IMR-90 (cell line): ENCODE data around the gene ARHGEF16. TPM values are rescaled to one million over a fixed set of nuclear protein-coding genes. Genes with fewer than 3 reads are reported as not detected.

ENCODE experiments used
- ATAC-seq: fragments of 200-7000 bp; cut with Tn5 transposase; 2 replicates; pipeline ENCODE4 v1.9.1; 2020; ENCODE audit warnings: low read depth, mild to moderate bottlenecking, moderate library complexity
- BruUV-seq: library from RNA; stranded (reverse); fragments of 400-500 nt; replicated peaks from 2 replicates; lab custom pipeline; 2021; lab: Mats Ljungman, UMichigan
- CTCF ChIA-PET: fragments of 300-600 bp; formaldehyde crosslinking; extraction: SDS; loops from one replicate; lab custom pipeline; 2021; ENCODE audit warnings: antibody characterized with exemption; lab: Yijun Ruan, JAX
- POLR2A ChIA-PET: fragments of 300-600 bp; sonication (Branson Sonifier 250); formaldehyde crosslinking; loops from one replicate; lab custom pipeline; 2022; ENCODE audit warnings: antibody characterized with exemption; ENCODE audit not compliant: unreplicated experiment; lab: Charles Lee
- DNase-seq: peaks from one replicate; pipeline ENCODE4 v3.0.0; 2013
- H2AFZ ChIP-seq: replicated peaks from 2 replicates; pipeline ENCODE3; 2013; ENCODE audit warnings: low read length, mild to moderate bottlenecking; ENCODE audit not compliant: poor library complexity
- H2AK5ac ChIP-seq: 2 replicates; pipeline ENCODE4 v1.6.1; 2013; ENCODE audit warnings: low read depth, low read length, inconsistent platforms
- H2AK9ac ChIP-seq: replicated peaks from 2 replicates; pipeline ENCODE3; 2013; ENCODE audit warnings: mild to moderate bottlenecking, low read depth, low read length, moderate library complexity; ENCODE audit not compliant: poor library complexity
- H2BK120ac ChIP-seq: 2 replicates; pipeline ENCODE4 v1.6.1; 2013; ENCODE audit warnings: low read depth, low read length, inconsistent platforms
- H2BK15ac ChIP-seq: 3 replicates; pipeline ENCODE4 v1.6.1; 2013; ENCODE audit warnings: low read depth, low read length, inconsistent platforms
- H2BK20ac ChIP-seq: 2 replicates; pipeline ENCODE4 v1.6.1; 2013; ENCODE audit warnings: low read depth, mild to moderate bottlenecking, inconsistent platforms, low read length, moderate library complexity
- H2BK5ac ChIP-seq: 2 replicates; pipeline ENCODE4 v1.6.1; 2013; ENCODE audit warnings: mild to moderate bottlenecking, low read depth, low read length, inconsistent platforms; ENCODE audit not compliant: poor library complexity, severe bottlenecking
- H3K14ac ChIP-seq: replicated peaks from 2 replicates; pipeline ENCODE4 v1.6.1; 2013; ENCODE audit warnings: low read depth, low read length, inconsistent platforms
- H3K18ac ChIP-seq: 2 replicates; pipeline ENCODE4 v1.6.1; 2013; ENCODE audit warnings: low read depth, low read length, control low read depth
- H3K23ac ChIP-seq: 2 replicates; pipeline ENCODE4 v1.6.1; 2013; ENCODE audit warnings: low read depth, low read length, inconsistent platforms
- H3K27ac ChIP-seq: 2 replicates; pipeline ENCODE4 v1.5.1; 2013; ENCODE audit warnings: mild to moderate bottlenecking, control low read depth, low read length; ENCODE audit not compliant: insufficient read depth
- H3K27me3 ChIP-seq: 2 replicates; pipeline ENCODE4 v1.6.1; 2013; ENCODE audit warnings: low read length; ENCODE audit not compliant: control insufficient read depth, insufficient read depth
- H3K36me3 ChIP-seq: 2 replicates; pipeline ENCODE4 v1.6.1; 2013; ENCODE audit warnings: low read length, mixed read lengths; ENCODE audit not compliant: control insufficient read depth, insufficient read depth
- H3K4ac ChIP-seq: 2 replicates; pipeline ENCODE4 v1.6.1; 2013; ENCODE audit warnings: low read depth, low read length, inconsistent platforms
- H3K4me1 ChIP-seq: 2 replicates; pipeline ENCODE4 v1.6.1; 2013; ENCODE audit warnings: low read length, mixed read lengths; ENCODE audit not compliant: control insufficient read depth, insufficient read depth
- H3K4me2 ChIP-seq: 2 replicates; pipeline ENCODE4 v1.6.1; 2013; ENCODE audit warnings: low read depth, mild to moderate bottlenecking, control low read depth, low read length, moderate library complexity
- H3K4me3 ChIP-seq: 2 replicates; pipeline ENCODE4 v1.5.1; 2013; ENCODE audit warnings: low read depth, mild to moderate bottlenecking, control low read depth, low read length, moderate library complexity; ENCODE audit not compliant: insufficient read depth
- H3K56ac ChIP-seq: 2 replicates; pipeline ENCODE4 v1.6.1; 2013; ENCODE audit warnings: low read length, inconsistent platforms; ENCODE audit not compliant: insufficient read depth; ENCODE audit errors: extremely low read depth
- H3K79me1 ChIP-seq, 2 experiments: 2 replicates each; pipeline ENCODE4 v1.6.1; 2013; ENCODE audit warnings: low read length in 2 of 2, inconsistent platforms in 1 of 2, low read depth in 1 of 2
- H3K9ac ChIP-seq: 2 replicates; pipeline ENCODE4 v1.6.1; 2013; ENCODE audit warnings: low read depth, low read length, control low read depth
- H3K9me1 ChIP-seq: 2 replicates; pipeline ENCODE4 v1.6.1; 2013; ENCODE audit warnings: low read length, inconsistent platforms; ENCODE audit not compliant: insufficient read depth
- H3K9me3 ChIP-seq: 2 replicates; pipeline ENCODE4 v1.6.1; 2013; ENCODE audit warnings: low read length; ENCODE audit not compliant: control insufficient read depth, insufficient read depth
- H4K20me1 ChIP-seq: 2 replicates; pipeline ENCODE4 v1.6.1; 2013; ENCODE audit warnings: low read length, inconsistent platforms; ENCODE audit not compliant: insufficient read depth
- H4K5ac ChIP-seq: 2 replicates; pipeline ENCODE4 v1.6.1; 2013; ENCODE audit warnings: mild to moderate bottlenecking, low read depth, low read length, control low read depth
- H4K8ac ChIP-seq, 2 experiments: 2 replicates each; pipeline ENCODE4 v1.6.1; 2013; ENCODE audit warnings: low read depth in 2 of 2, low read length in 2 of 2, control low read depth in 1 of 2, inconsistent platforms in 1 of 2
- H4K91ac ChIP-seq: 2 replicates; pipeline ENCODE4 v1.6.1; 2013; ENCODE audit warnings: low read depth, low read length, inconsistent platforms; ENCODE audit not compliant: insufficient read depth
- CEBPB ChIP-seq: IDR thresholded peaks from 2 replicates; pipeline ENCODE4 v1.6.1; 2012; ENCODE audit warnings: low read depth, low read length, improper control_type of control experiment
- FOS ChIP-seq: fragments of 150-350 bp; IDR thresholded peaks from 2 replicates; pipeline ENCODE4 v1.6.1; 2016; ENCODE audit warnings: low read depth, low read length
- MAFK ChIP-seq: IDR thresholded peaks from 2 replicates; pipeline ENCODE4 v1.6.1; 2012; ENCODE audit warnings: low read depth, low read length, improper control_type of control experiment
- MAZ ChIP-seq: IDR thresholded peaks from 2 replicates; pipeline ENCODE4 v1.6.1; 2012; ENCODE audit warnings: low read depth, mild to moderate bottlenecking, low read length, improper control_type of control experiment, moderate library complexity, borderline replicate concordance
- RAD21 ChIP-seq: IDR thresholded peaks from 2 replicates; pipeline ENCODE4 v1.6.1; 2012; ENCODE audit warnings: low read length, improper control_type of control experiment
- SMC3 ChIP-seq: fragments of 150-350 bp; IDR thresholded peaks from 2 replicates; pipeline ENCODE4 v1.6.1; 2016; ENCODE audit warnings: low read depth, mild to moderate bottlenecking, antibody characterized with exemption, low read length, moderate library complexity
- WGBS, 2 experiments: methylation state at CpG; one replicate each; pipeline versions ENCODE4 v1.1.5 to v1.1.7; 2013; ENCODE audit warnings: missing lambda C conversion rate in 2 of 2; ENCODE audit not compliant: insufficient read length in 1 of 2; ENCODE audit errors: extremely low coverage in 2 of 2; 5-methylcytosine and 5-hydroxymethylcytosine counted together
- dilution Hi-C: fragments of 300-500 bp; cut with HindIII; formaldehyde crosslinking; loops from one replicate; pipeline ENCODE4 v1.14.3; 2018; ENCODE audit warnings: low sequenced_read_pairs; ENCODE audit not compliant: unreplicated experiment
- in situ Hi-C: fragments of 300-500 bp; cut with MboI; formaldehyde crosslinking; loops from 3 replicates; pipeline ENCODE4 v1.14.3; 2019; ENCODE audit warnings: low sequenced_read_pairs, inconsistent platforms, mixed read lengths
- intact Hi-C: fragments of 100-400 bp; cut with micrococcal nuclease; formaldehyde crosslinking; loops from 2 replicates; pipeline ENCODE4 v1.10.0; 2022
- polyA plus RNA-seq, 3 experiments: library from polyadenylated mRNA; depleted of rRNA; stranded (reverse); fragments of >200 nt; gene quantifications; 2 replicates each; pipeline ENCODE4 v1.2.3, GENCODE V29; 2012; ENCODE audit warnings: low replicate concordance in 1 of 3
- total RNA-seq: library from RNA; depleted of rRNA; stranded (reverse); fragments of >200 nt; gene quantifications from 2 replicates; pipeline ENCODE4 v1.2.3, GENCODE V29; 2012
- TF ChIP-seq, protein P1 (sequence below): fragments of 150-350 bp; IDR thresholded peaks from 2 replicates; pipeline ENCODE4 v1.6.1; 2017; ENCODE audit warnings: mild to moderate bottlenecking, antibody characterized with exemption, low read length, low read depth

ARHGEF16 gene
- total and polyA plus RNA-seq, 2 of the 4 experiments (the other 2 are of a cell fraction): 0.18 to 0.39 TPM

GRCh38 chr1:3443807-3444206, 10.7 kb upstream of the ARHGEF16 start:
- Histone ChIP-seq H4K8ac (no peak overlapping the region), H3K18ac (no peak overlapping the region), H2AFZ (no peak overlapping the region), H3K4me1 (no peaks in the 10 kb centered on the region), H3K27ac (no peak overlapping the region), H3K79me1 (no peaks in the 10 kb centered on the region), H3K4me2 (no peak overlapping the region), H2BK20ac (no peak overlapping the region), H2BK15ac (no peak overlapping the region), H3K56ac (no peak overlapping the region), H4K91ac (no peak overlapping the region), H3K23ac (no peak overlapping the region), H4K20me1 (no peaks in the 10 kb centered on the region), H3K14ac (no peak overlapping the region), H3K9me1 (no peaks in the 10 kb centered on the region), H3K9me3 (no peaks in the 10 kb centered on the region; the same call in 1 of the 2 replicates), H2AK5ac (no peak overlapping the region), H3K9ac (no peak overlapping the region), H3K4ac (no peak overlapping the region), H2BK120ac (no peak overlapping the region), H4K5ac (no peak overlapping the region), H3K36me3 (no peaks in the 10 kb centered on the region), H3K4me3 (no peak overlapping the region), H3K27me3 (peaks cover 34% of the 10 kb centered on the region), H2AK9ac (no peak overlapping the region), H2BK5ac (no peak overlapping the region)
- no peak for ATAC-seq
- dilution Hi-C loops: no loop called here
- TF ChIP-seq MAZ (no peak), SMC3 (no peak), MAFK (no peak), CEBPB (no peak), FOS (no peak), RAD21 (no peak)
- TF ChIP-seq, protein P1, sequence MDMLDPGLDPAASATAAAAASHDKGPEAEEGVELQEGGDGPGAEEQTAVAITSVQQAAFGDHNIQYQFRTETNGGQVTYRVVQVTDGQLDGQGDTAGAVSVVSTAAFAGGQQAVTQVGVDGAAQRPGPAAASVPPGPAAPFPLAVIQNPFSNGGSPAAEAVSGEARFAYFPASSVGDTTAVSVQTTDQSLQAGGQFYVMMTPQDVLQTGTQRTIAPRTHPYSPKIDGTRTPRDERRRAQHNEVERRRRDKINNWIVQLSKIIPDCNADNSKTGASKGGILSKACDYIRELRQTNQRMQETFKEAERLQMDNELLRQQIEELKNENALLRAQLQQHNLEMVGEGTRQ: no peak
- BruUV-seq: no TSS peak
- WGBS, 2 experiments: no CpG with 5 or more reads among the region's 7 CpGs
- CTCF ChIA-PET: no interaction called here
- POLR2A ChIA-PET: no interaction called here
- in situ Hi-C loops: no loop called here
- intact Hi-C loops: no loop called here
- DNase-seq: peak; percentile 1
